GM12878 (cell line): ENCODE measurements around the gene OR13J1. TPM values are rescaled to one million over a fixed set of nuclear protein-coding genes. Genes with fewer than 3 reads are reported as not detected.

Experiments
- BACH1 ChIP-seq: fragments of 450-650 bp; IDR thresholded peaks from 2 replicates; pipeline ENCODE4 v1.6.1; 2017; ENCODE audit warnings: mild to moderate bottlenecking, borderline replicate concordance
- BHLHE40 ChIP-seq, 2 experiments: fragments of 450-650 bp in 1 of 2; IDR thresholded peaks; 2 replicates each; pipeline ENCODE4 v1.6.1; 2011 to 2017; ENCODE audit warnings: low read depth in 2 of 2, borderline replicate concordance in 1 of 2, improper control_type of control experiment in 1 of 2, low read length in 1 of 2, mild to moderate bottlenecking in 1 of 2
- CREM ChIP-seq: IDR thresholded peaks from 2 replicates; pipeline ENCODE4 v1.6.1; 2014; ENCODE audit warnings: antibody characterized with exemption, low read depth
- EGR1 ChIP-seq, 2 experiments: IDR thresholded peaks; 1 replicate in 1 of 2; 2 replicates in 1 of 2; pipeline ENCODE4 v1.6.1; 2011 to 2012; ENCODE audit warnings: low read depth in 2 of 2, low read length in 2 of 2, borderline replicate concordance in 1 of 2, mild to moderate bottlenecking in 1 of 2, moderate library complexity in 1 of 2
- EZH2 ChIP-seq: IDR thresholded peaks from 2 replicates; pipeline ENCODE4 v1.6.1; 2012; ENCODE audit warnings: low read depth, mild to moderate bottlenecking, control low read depth, inconsistent platforms, low read length, borderline replicate concordance; ENCODE audit not compliant: control insufficient read depth
- GATAD2B ChIP-seq: fragments of 450-650 bp; conservative IDR thresholded peaks from 2 replicates; pipeline ENCODE4 v1.6.1; 2017; ENCODE audit warnings: low read depth, mild to moderate bottlenecking, moderate library complexity
- IKZF1 ChIP-seq: fragments of 450-650 bp; conservative IDR thresholded peaks from 2 replicates; pipeline ENCODE4 v1.6.1; 2017; ENCODE audit warnings: antibody characterized with exemption, mild to moderate bottlenecking
- IRF4 ChIP-seq: IDR thresholded peaks from 2 replicates; pipeline ENCODE4 v1.6.1; 2011; ENCODE audit warnings: low read depth, low read length
- NFXL1 ChIP-seq: fragments of 450-650 bp; IDR thresholded peaks from 2 replicates; pipeline ENCODE4 v1.6.1; 2017; ENCODE audit warnings: antibody characterized with exemption, mild to moderate bottlenecking, borderline replicate concordance
- PKNOX1 ChIP-seq: fragments of 450-650 bp; IDR thresholded peaks from 2 replicates; pipeline ENCODE4 v1.6.1; 2016; ENCODE audit warnings: mild to moderate bottlenecking
- RFX5 ChIP-seq: IDR thresholded peaks from 2 replicates; pipeline ENCODE4 v1.6.1; 2011; ENCODE audit warnings: low read depth, low read length, improper control_type of control experiment
- SRF ChIP-seq, 2 experiments: IDR thresholded peaks; 2 replicates each; pipeline ENCODE4 v1.6.1; 2011; ENCODE audit warnings: low read depth in 2 of 2, low read length in 2 of 2, mild to moderate bottlenecking in 1 of 2, moderate library complexity in 1 of 2
- ZNF687 ChIP-seq: fragments of 450-650 bp; IDR thresholded peaks from 2 replicates; pipeline ENCODE4 v1.6.1; 2017; ENCODE audit warnings: mild to moderate bottlenecking, moderate library complexity
- polyA plus RNA-seq, 11 experiments: library from polyadenylated mRNA; depleted of rRNA in 4 of 11; unstranded in 6 of 11; stranded (reverse) in 5 of 11; fragments of >200 nt; fragmentation: Nextera tagmentation in 4 of 11; fragmentation: Illumina TruSeq in 1 of 11; extraction: Ambion mirVana in 4 of 11; extraction: Trizol in 1 of 11; gene quantifications; 1 replicate in 1 of 11; 2 replicates in 10 of 11; pipeline versions ENCODE4 v1.2.1 to v1.2.3, GENCODE V29; 2011 to 2016; ENCODE audit warnings: inconsistent platforms in 2 of 11, missing spikeins in 2 of 11, low read depth in 1 of 11
- total RNA-seq, 4 experiments: library from RNA; depleted of rRNA in 3 of 4; stranded (reverse); fragments of >200 nt in 3 of 4; fragmentation: Illumina TruSeq in 1 of 4; extraction: Trizol in 1 of 4; gene quantifications; 2 replicates each; pipeline versions ENCODE4 v1.2.1 to v1.2.3, GENCODE V29; 2013 to 2021
- TF ChIP-seq, protein P1 (sequence below): IDR thresholded peaks from 2 replicates; pipeline ENCODE4 v1.6.1; 2011; ENCODE audit warnings: borderline replicate concordance, low read depth, mild to moderate bottlenecking, moderate library complexity, mixed read lengths, low read length; ENCODE audit not compliant: insufficient read depth; ENCODE audit errors: extremely low read length
- TF ChIP-seq, protein P2 (sequence below): IDR thresholded peaks from 2 replicates; pipeline ENCODE4 v1.6.1; 2012; ENCODE audit warnings: improper control_type of control experiment, low read depth, low read length; ENCODE audit not compliant: insufficient replicate concordance

Gene OR13J1
- total and polyA plus RNA-seq, 10 of the 15 experiments (the other 5 are each of a cell fraction or from before 2014, with no cell fraction given) = not detected

DNA sequence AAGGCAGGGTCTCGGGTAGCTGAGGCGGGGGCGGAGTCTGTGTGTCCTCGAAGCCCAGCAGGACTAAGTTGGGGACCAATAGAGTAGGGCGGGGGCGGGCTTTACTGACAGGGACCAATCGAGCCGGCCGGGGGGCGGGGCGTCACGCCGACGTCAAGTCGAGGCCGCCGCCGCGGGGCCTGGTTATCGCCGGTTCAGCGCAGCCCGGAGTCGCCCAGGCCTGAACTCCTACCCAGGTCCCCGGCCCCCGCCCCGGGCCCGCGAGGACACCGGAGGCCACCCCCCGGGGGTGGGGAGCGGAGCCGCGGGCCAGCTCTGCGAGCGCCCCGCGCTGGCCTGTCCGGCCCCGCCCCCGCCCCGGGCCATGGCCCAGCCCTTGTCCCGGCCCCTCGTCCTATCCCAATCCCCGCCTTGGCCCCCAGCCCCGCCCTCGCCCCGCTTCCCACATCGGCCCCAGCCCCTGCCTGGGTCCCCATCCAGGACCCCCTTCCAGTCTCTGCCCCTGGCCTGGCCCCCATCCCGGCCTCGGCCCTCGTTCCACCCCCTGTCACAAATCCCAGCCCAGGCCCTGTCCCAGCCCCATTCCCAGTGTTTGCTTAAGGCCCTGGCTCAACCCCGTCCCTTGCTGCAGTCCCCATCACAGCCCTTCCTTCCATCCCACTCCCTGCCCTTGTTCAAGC, 41.0 kb downstream of the OR13J1 start, which contains the start of gene TMEM8B (continued):
- TF ChIP-seq, protein P1, sequence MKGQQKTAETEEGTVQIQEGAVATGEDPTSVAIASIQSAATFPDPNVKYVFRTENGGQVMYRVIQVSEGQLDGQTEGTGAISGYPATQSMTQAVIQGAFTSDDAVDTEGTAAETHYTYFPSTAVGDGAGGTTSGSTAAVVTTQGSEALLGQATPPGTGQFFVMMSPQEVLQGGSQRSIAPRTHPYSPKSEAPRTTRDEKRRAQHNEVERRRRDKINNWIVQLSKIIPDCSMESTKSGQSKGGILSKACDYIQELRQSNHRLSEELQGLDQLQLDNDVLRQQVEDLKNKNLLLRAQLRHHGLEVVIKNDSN = no peak
- TF ChIP-seq IKZF1 = no peak
- TF ChIP-seq, protein P2, sequence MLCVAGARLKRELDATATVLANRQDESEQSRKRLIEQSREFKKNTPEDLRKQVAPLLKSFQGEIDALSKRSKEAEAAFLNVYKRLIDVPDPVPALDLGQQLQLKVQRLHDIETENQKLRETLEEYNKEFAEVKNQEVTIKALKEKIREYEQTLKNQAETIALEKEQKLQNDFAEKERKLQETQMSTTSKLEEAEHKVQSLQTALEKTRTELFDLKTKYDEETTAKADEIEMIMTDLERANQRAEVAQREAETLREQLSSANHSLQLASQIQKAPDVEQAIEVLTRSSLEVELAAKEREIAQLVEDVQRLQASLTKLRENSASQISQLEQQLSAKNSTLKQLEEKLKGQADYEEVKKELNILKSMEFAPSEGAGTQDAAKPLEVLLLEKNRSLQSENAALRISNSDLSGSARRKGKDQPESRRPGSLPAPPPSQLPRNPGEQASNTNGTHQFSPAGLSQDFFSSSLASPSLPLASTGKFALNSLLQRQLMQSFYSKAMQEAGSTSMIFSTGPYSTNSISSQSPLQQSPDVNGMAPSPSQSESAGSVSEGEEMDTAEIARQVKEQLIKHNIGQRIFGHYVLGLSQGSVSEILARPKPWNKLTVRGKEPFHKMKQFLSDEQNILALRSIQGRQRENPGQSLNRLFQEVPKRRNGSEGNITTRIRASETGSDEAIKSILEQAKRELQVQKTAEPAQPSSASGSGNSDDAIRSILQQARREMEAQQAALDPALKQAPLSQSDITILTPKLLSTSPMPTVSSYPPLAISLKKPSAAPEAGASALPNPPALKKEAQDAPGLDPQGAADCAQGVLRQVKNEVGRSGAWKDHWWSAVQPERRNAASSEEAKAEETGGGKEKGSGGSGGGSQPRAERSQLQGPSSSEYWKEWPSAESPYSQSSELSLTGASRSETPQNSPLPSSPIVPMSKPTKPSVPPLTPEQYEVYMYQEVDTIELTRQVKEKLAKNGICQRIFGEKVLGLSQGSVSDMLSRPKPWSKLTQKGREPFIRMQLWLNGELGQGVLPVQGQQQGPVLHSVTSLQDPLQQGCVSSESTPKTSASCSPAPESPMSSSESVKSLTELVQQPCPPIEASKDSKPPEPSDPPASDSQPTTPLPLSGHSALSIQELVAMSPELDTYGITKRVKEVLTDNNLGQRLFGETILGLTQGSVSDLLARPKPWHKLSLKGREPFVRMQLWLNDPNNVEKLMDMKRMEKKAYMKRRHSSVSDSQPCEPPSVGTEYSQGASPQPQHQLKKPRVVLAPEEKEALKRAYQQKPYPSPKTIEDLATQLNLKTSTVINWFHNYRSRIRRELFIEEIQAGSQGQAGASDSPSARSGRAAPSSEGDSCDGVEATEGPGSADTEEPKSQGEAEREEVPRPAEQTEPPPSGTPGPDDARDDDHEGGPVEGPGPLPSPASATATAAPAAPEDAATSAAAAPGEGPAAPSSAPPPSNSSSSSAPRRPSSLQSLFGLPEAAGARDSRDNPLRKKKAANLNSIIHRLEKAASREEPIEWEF = no peak
- no peak for TF ChIP-seq SRF (IDR thresholded peaks at IDR 0.05; ENCODE audit: low read depth in 2 of 2, low read length in 2 of 2)
- TF ChIP-seq EZH2 = no peak
- peak; percentile 13; the same call in 1 of the 2 replicates for TF ChIP-seq RFX5
- peak in 1 of 2 experiments; percentile 67; a peak in 2 of 3 replicates for TF ChIP-seq EGR1 (IDR thresholded peaks at IDR 0.05; ENCODE audit: borderline replicate concordance in 1 of 2, low read depth in 2 of 2, low read length in 2 of 2)
- 0 out of 2 replicates have a peak, but pooled peaks have one; percentile 42 for TF ChIP-seq BACH1
- TF ChIP-seq BHLHE40 (IDR thresholded peaks at IDR 0.05; ENCODE audit: borderline replicate concordance in 1 of 2, low read depth in 2 of 2, low read length in 1 of 2) = no peak
- no peak for TF ChIP-seq NFXL1
- TF ChIP-seq CREM = peak; percentile 57; the same call in 1 of the 2 replicates
- no peak for TF ChIP-seq ZNF687
- peak; percentile 71 for TF ChIP-seq PKNOX1
- TF ChIP-seq GATAD2B = no peak
- TF ChIP-seq IRF4 = no peak
